Measurements from ENCODE around the gene SLC6A13.
"Not testable (repeated sequence)": the region's sequence is repeated elsewhere in the genome, so short reads cannot be mapped to it uniquely, and the experiment has no call there.

Gene SLC6A13

GRCh38 chr12:263574-263973, 938 bp upstream of the SLC6A13 start:
- DNase-seq = no peak

GRCh38 chr12:262113-262512, 523 bp downstream of the SLC6A13 start:
- DNase-seq = no peak

GRCh38 chr12:257521-258321, 4.9 kb downstream of the SLC6A13 start:
- no peak for DNase-seq

GRCh38 chr12:256958-257357, 5.7 kb downstream of the SLC6A13 start:
- no peak for DNase-seq

- DNase-seq = no peak
Measured at GRCh38 chr12:256225-256624, 6.4 kb downstream of the SLC6A13 start.

GRCh38 chr12:254912-255311, 7.7 kb downstream of the SLC6A13 start:
- DNase-seq = no peak

DNA sequence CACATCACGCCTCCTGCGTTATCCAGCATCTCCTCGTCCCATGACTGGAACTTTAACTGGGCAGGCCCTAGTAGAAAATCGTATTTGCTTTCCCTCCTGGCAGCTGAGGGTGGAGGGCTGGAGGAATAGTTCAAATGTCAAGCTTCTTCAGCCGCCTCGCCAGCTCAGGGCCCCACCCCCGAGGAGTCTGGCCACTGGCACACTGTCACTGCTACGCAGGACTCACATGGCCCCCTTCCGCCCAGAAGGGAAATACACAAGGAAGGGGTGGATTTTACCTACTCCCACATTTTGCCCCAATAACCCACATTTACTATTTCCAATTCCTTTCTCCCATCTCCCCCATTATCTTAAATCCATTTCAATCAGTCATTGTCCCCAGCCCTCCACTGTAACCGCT, 8.6 kb downstream of the SLC6A13 start:
- DNase-seq = no peak

GRCh38 chr12:253116-253831, 9.4 kb downstream of the SLC6A13 start:
- no peak for DNase-seq

DNA sequence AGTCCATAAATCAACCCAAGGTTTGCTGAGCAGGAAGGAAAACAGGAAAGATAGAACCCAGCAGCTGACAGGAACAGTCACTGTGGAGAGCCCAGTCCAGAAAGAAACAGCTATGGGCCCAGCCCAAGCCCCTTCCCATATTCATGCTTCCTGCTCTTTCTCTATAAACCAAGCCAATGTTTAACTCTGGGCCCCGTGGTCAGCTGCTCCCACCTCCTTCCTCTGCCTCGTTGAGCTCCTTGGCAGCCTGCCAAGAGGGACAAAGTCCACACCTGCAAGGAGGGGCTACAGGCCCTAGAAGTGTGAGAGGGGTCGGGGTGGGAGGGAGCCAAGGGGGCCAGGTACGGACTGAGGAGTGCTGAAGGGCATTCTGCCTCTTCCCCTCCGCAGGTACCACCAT, 10.0 kb downstream of the SLC6A13 start:
- no peak for DNase-seq

GRCh38 chr12:247271-247670, 15.4 kb downstream of the SLC6A13 start:
- no peak for DNase-seq

DNA sequence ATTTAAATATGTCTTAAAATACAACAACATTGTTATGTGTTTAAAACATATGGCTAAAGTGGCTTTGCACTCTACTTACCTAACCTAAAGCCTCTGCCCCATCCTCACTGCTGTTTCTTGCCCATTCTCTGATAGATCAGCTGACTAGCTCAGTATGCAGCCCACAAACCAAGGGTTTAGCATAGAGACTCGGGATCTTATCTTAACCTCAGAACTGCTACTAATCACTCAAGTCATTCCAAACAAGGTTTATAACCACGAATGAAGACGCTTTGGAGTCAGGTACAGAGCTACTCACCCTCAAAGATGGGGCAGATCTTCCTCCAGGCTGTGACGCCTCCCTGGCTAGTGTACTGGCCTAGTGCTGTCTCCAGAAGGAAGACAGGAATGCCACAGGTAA, 19.3 kb downstream of the SLC6A13 start:
- no peak for DNase-seq

DNA sequence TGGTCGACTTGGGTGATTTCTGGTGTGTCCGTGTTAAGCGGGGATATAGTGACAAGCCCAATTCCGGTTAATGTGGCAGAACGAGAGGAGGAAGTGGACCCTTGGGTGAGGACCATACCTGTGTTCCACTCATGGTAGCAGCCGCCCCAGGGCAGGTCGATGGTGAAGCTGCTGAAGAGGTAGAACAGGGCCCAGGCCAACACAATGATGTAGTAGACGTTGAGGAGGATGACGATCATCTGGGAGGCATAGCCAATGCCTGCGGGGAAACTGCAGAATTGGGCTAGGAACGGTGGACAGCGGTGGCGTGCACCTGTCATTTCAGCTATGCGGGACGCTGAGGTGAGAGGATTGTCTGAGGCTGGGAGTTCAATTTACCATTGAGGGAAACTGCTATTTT, 20.1 kb downstream of the SLC6A13 start:
- no peak for DNase-seq

GRCh38 chr12:241266-241665, 21.4 kb downstream of the SLC6A13 start:
- DNase-seq = no peak

DNA sequence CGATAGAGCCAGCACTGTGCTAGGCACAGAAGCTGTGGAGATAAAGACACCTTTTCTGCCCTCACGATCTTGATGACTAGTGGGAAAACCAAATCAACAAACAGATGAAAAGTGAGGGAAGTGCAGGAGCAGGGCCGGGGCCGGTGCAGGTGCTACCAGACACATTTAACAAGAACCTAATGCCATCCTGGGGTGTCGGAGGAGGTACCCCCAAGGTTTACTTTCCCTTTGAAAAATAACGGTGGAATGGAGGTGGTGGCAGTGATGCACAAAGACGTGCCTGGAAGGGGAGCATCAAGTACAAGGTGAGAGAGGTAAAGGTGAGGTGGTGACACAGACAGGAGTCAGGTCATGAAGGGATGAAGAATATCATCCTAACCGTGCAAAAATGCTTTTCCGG, 22.1 kb downstream of the SLC6A13 start:
- DNase-seq = no peak

GRCh38 chr12:238736-239398, 23.8 kb downstream of the SLC6A13 start:
- DNase-seq = no peak

DNA sequence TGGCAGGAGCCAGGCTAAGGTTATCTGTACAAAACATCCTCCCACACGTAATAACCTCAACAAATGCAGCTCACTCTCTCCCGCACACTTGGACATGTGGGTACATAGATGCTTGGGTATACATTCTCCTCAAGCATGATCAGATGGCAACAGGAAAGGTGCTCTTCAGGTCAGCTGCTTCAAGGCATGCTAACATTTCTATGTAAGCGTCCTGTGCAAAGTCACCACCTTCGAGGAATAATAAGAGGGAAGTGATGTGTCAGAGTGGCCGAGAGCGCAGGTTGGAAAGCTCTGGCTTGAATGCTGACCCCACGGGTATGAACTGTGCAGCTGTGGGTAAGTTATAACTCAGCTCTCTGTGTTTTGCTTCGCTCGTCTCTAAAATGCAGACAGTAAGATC, 24.5 kb downstream of the SLC6A13 start:
- no peak for DNase-seq

- no peak for DNase-seq
Measured at GRCh38 chr12:237026-237815, 25.4 kb downstream of the SLC6A13 start.

GRCh38 chr12:236445-236844, 26.2 kb downstream of the SLC6A13 start:
- DNase-seq = no peak

DNA sequence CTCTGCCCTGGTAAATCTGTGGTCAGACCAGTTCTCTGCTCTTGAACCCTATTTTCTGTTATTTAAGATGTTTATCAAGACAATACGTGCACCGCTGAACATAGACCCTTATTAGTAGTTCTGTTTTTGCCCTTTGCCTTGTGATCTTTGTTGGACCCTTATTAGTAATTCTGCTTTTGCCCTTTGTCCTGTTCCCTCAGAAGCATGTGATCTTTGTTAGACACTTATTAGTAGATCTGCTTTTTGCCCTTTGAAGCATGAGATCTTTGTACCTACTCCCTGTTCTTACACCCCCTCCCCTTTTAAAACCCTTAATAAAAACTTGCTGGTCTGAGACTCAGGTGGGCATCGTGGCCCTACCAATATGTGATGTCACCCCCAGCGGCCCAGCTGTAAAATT, 26.7 kb downstream of the SLC6A13 start:
- not testable (repeated sequence) for DNase-seq

GRCh38 chr12:234891-235415, 27.7 kb downstream of the SLC6A13 start:
- DNase-seq = no peak

DNA sequence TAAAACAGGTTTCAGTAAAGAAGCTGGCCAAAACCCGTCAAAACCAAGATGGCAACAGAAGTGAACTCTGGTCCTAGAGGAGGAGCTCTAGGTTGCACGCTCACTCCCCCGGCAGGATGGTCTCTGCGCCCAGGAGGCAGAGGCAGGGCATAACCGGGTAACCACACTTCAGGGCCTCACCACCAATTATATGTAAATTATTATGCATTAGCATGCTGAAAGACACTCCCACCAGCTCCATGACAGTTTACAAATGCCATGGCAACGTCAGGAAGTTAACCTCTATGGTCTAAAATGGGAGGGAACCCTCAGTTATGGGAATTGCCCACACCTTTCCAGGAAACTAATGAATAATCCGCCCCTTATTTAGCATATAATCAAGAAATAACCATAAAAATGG, 28.6 kb downstream of the SLC6A13 start:
- DNase-seq = no peak

GRCh38 chr12:233615-233968, 29.0 kb downstream of the SLC6A13 start:
- no peak for DNase-seq

All from activated effector memory CD4-positive, alpha-beta T cell treated with Interleukin-2 at 50 U/mL for 16 hours (primary cell).